ENCODE measurements around the gene WLS. TPM values are rescaled to one million over a fixed set of nuclear protein-coding genes. Genes with fewer than 3 reads are reported as not detected.

The WLS gene
- total and polyA plus RNA-seq, 2 donors (not counting 1 experiment from before 2014, with no cell fraction given): 0.49 TPM; not detected in 1

DNA sequence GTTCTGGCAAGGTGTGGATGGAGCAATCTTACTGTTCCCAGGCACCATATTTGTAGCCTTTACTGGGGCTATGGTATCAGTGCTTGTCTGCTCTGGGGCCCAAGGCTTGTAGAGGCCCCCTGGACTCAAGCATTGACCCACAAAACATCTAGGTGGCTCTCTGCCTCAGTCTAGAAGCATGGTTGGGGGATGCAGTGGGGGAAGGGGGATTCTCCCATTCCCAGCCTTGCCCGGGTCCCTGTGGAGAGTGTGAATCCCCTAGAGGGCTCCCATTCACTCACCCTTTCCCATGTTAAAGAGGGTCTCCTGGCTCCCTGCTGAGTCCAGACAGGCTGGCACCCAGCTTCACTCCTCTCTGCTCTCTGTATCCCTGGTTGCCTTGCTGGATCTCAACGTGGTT is 153.7 kb downstream of the WLS start:
- ATAC-seq (ENCODE audit: low read depth) (no peak), DNase-seq (no peak)
- no peak overlapping the region for H3K9ac ChIP-seq (ENCODE audit: low read length)
- no peaks in the 10 kb centered on the region for H3K4me1 ChIP-seq (ENCODE audit: control insufficient read depth in 2 of 2, insufficient read depth in 2 of 2, low read length in 2 of 2)
- TF ChIP-seq EZH2 (IDR thresholded peaks at IDR 0.05; ENCODE audit: borderline replicate concordance, insufficient read depth, low read depth, low read length, poor library complexity, severe bottlenecking): no peak
- TF ChIP-seq, protein P1, sequence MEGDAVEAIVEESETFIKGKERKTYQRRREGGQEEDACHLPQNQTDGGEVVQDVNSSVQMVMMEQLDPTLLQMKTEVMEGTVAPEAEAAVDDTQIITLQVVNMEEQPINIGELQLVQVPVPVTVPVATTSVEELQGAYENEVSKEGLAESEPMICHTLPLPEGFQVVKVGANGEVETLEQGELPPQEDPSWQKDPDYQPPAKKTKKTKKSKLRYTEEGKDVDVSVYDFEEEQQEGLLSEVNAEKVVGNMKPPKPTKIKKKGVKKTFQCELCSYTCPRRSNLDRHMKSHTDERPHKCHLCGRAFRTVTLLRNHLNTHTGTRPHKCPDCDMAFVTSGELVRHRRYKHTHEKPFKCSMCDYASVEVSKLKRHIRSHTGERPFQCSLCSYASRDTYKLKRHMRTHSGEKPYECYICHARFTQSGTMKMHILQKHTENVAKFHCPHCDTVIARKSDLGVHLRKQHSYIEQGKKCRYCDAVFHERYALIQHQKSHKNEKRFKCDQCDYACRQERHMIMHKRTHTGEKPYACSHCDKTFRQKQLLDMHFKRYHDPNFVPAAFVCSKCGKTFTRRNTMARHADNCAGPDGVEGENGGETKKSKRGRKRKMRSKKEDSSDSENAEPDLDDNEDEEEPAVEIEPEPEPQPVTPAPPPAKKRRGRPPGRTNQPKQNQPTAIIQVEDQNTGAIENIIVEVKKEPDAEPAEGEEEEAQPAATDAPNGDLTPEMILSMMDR (IDR thresholded peaks at IDR 0.05): no peak
- peaks cover 0 to 6% (median 0%) of the 10 kb centered on the region in 4 experiments for H3K27me3 ChIP-seq (replicated peaks in 1 of 4; ENCODE audit: control extremely low read depth in 1 of 4, control insufficient read depth in 3 of 4, insufficient read depth in 4 of 4, low read length in 3 of 4)
- no peak overlapping the region for H2AFZ ChIP-seq (ENCODE audit: insufficient read depth, low read depth, low read length, poor library complexity, severe bottlenecking)
- H3K4me2 ChIP-seq (replicated peaks; ENCODE audit: low read depth, low read length, poor library complexity, severe bottlenecking): no peak overlapping the region
- intact Hi-C loops (cut with micrococcal nuclease): no loop called here
- H4K20me1 ChIP-seq (ENCODE audit: control insufficient read depth, insufficient read depth, low read length, poor library complexity, severe bottlenecking): no peaks in the 10 kb centered on the region
- WGBS (ENCODE audit: insufficient coverage): 33% methylated on average over 1 of the region's 2 CpGs
- CTCF ChIA-PET: no interaction called here
- POLR2A ChIA-PET: no interaction called here
- no peaks in the 10 kb centered on the region for H3K79me2 ChIP-seq (ENCODE audit: control insufficient read depth, insufficient read depth, low read length)
- no peaks in the 10 kb centered on the region for H3K36me3 ChIP-seq (replicated peaks in 1 of 2; ENCODE audit: control extremely low read depth in 1 of 2, control insufficient read depth in 1 of 2, extremely low read depth in 1 of 2, insufficient read depth in 2 of 2, low read length in 1 of 2)
- H3K27ac ChIP-seq (ENCODE audit: low read length in 2 of 2): no peak overlapping the region
- Mint-ChIP-seq H3K4me1 (no peaks in the 10 kb centered on the region), H3K9me3 (ENCODE audit: insufficient read depth) (peaks cover 7% of the 10 kb centered on the region), H3K27me3 (peaks cover 8% of the 10 kb centered on the region), H3K27ac (no peak overlapping the region), H3K4me3 (no peak overlapping the region)
- no peak overlapping the region for H3K4me3 ChIP-seq (ENCODE audit: control extremely low read depth in 1 of 5, extremely low read depth in 1 of 5, insufficient read depth in 1 of 5, low read depth in 2 of 5, low read length in 4 of 5)
- peaks cover 0 to 5% (median 0%) of the 10 kb centered on the region in 3 donors for H3K9me3 ChIP-seq (ENCODE audit: control extremely low read depth in 1 of 3, control insufficient read depth in 2 of 3, insufficient read depth in 1 of 3, low read length in 2 of 3)

Small RNA genes within 50 kb of the gene (small RNA-seq; reads per million reads assigned to genes)
- not detected for gene COX6B1P7 (ENCODE audit: insufficient read length, low read depth, low replicate concordance)
- gene MIR1262 (ENCODE audit: insufficient read length, low read depth, low replicate concordance): not detected

Other genes with a start within 250 kb of the WLS start
- not detected in 2 replicates for gene DIRAS3, start 181.9 kb downstream of the WLS start, total RNA-seq
- not detected in 2 replicates for gene DIRAS3, start 181.9 kb downstream of the WLS start, polyA plus RNA-seq
- not detected in 2 replicates for gene RPE65, start 217.4 kb upstream of the WLS start, total RNA-seq
- gene RPE65, start 217.4 kb upstream of the WLS start, polyA plus RNA-seq: not detected in 2 replicates

All from B cell (primary cell).